Activated CD8-positive, alpha-beta T cell treated with anti-CD3 and anti-CD28 coated beads for 36 hours (primary cell): Measurements from ENCODE around the gene CELF4. TPM values are rescaled to one million over a fixed set of nuclear protein-coding genes. Genes with fewer than 3 reads are reported as not detected.
A peak's percentile ranks its signal among the peaks of the same experiment; 100 is the strongest.

Source experiments
- ATAC-seq: fragments of 200-7000 bp; cut with Tn5 transposase; one replicate; pipeline ENCODE4 v1.10.0; 2021; ENCODE audit warnings: mild to moderate bottlenecking, moderate library complexity
- CTCF ChIA-PET: fragments of 350-600 bp; sonication (Branson Sonifier 250); formaldehyde crosslinking; loops from one replicate; lab custom pipeline; 2021; ENCODE audit warnings: antibody characterized with exemption; lab: Charles Lee
- POLR2A ChIA-PET: fragments of 350-600 bp; sonication (Branson Sonifier 250); formaldehyde crosslinking; loops from one replicate; lab custom pipeline; 2021; ENCODE audit warnings: antibody characterized with exemption; lab: Charles Lee
- DNase-seq: peaks from one replicate; pipeline ENCODE4 v3.0.0-alpha.2; 2020
- H3K27ac Mint-ChIP-seq: one replicate; pipeline ENCODE4 v1.8.0; 2021; ENCODE audit warnings: mild to moderate bottlenecking, mixed read lengths
- H3K27me3 Mint-ChIP-seq: one replicate; pipeline ENCODE4 v1.8.0; 2021; ENCODE audit warnings: mixed read lengths
- H3K36me3 Mint-ChIP-seq: one replicate; pipeline ENCODE4 v1.8.0; 2021; ENCODE audit warnings: low read depth, mixed read lengths
- H3K4me1 Mint-ChIP-seq: one replicate; pipeline ENCODE4 v1.8.0; 2021; ENCODE audit warnings: low read depth, mixed read lengths
- H3K4me3 Mint-ChIP-seq: one replicate; pipeline ENCODE4 v1.8.0; 2021; ENCODE audit warnings: mild to moderate bottlenecking, moderate library complexity, mixed read lengths
- H3K9me3 Mint-ChIP-seq: one replicate; pipeline ENCODE4 v1.8.0; 2021; ENCODE audit warnings: mixed read lengths
- intact Hi-C: fragments of 100-400 bp; cut with micrococcal nuclease; formaldehyde crosslinking; loops from one replicate; pipeline ENCODE4 v1.10.0; 2022
- total RNA-seq, 2 experiments: library from RNA; stranded (reverse); gene quantifications; one replicate each; pipeline ENCODE4 v1.2.3, GENCODE V29; 2021
- TF ChIP-seq, protein P1 (sequence below): fragments of 200-600 bp; IDR thresholded peaks from one replicate; pipeline ENCODE4 v1.8.0; 2022; ENCODE audit warnings: antibody characterized with exemption, mild to moderate bottlenecking

The CELF4 gene
- total RNA-seq, 2 experiments from 2014 or later: not detected

DNA sequence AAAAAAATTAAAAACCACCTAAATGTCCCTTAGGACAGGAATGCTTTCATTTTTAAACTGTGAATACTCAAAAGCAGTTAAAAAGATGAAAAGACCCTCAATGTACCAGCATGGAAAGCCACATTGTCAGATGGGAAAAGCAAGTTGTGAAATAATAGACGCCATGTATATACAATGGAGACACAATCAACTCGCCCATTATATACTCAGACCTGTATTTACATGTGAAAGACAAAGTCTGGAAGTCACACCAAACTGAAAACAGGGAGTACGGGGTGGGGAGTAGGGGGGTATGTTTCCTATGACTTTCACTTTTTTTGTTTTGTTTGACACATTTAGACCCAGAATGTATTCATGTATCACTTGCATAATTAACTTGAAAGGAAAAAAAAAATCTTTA, 75.6 kb downstream of the CELF4 start:
- H3K4me1 Mint-ChIP-seq: peaks cover 6% of the 10 kb centered on the region
- peaks cover 44% of the 10 kb centered on the region for H3K27me3 Mint-ChIP-seq
- ChIA-PET POLR2A (no interaction called here), CTCF (no interaction called here)
- intact Hi-C loops: no loop called here
- no peaks in the 10 kb centered on the region for H3K36me3 Mint-ChIP-seq
- no peaks in the 10 kb centered on the region for H3K9me3 Mint-ChIP-seq
- H3K4me3 Mint-ChIP-seq: no peak overlapping the region
- DNase-seq (no peak), ATAC-seq (no peak)
- H3K27ac Mint-ChIP-seq: no peak overlapping the region
- TF ChIP-seq, protein P1, sequence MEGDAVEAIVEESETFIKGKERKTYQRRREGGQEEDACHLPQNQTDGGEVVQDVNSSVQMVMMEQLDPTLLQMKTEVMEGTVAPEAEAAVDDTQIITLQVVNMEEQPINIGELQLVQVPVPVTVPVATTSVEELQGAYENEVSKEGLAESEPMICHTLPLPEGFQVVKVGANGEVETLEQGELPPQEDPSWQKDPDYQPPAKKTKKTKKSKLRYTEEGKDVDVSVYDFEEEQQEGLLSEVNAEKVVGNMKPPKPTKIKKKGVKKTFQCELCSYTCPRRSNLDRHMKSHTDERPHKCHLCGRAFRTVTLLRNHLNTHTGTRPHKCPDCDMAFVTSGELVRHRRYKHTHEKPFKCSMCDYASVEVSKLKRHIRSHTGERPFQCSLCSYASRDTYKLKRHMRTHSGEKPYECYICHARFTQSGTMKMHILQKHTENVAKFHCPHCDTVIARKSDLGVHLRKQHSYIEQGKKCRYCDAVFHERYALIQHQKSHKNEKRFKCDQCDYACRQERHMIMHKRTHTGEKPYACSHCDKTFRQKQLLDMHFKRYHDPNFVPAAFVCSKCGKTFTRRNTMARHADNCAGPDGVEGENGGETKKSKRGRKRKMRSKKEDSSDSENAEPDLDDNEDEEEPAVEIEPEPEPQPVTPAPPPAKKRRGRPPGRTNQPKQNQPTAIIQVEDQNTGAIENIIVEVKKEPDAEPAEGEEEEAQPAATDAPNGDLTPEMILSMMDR: no peak

DNA sequence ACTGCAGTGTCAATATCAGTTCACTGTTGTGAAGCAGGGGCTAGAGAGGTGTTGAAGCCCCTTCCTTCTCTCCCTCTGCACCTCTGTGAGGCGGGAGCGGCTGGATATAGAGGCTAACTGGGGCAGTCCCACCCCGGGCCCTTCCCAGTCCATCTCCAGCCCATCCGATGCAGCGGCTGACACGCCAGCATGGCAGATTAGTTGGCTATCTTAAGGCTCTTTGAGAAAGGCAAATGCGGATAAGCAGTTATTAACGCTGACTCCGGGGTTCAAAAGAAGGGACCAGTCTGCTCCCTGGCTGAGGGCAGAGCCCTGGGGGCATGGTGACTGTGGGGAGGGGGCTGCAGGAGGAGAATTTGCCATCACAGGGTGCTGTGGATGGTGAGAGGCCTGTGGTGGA, 76.6 kb downstream of the CELF4 start:
- peaks cover 51% of the 10 kb centered on the region for H3K27me3 Mint-ChIP-seq
- ChIA-PET POLR2A (no interaction called here), CTCF (no interaction called here)
- ATAC-seq: no peak
- H3K4me3 Mint-ChIP-seq: no peak overlapping the region
- TF ChIP-seq, protein P1: no peak
- no peaks in the 10 kb centered on the region for H3K9me3 Mint-ChIP-seq
- H3K36me3 Mint-ChIP-seq: no peaks in the 10 kb centered on the region
- DNase-seq: no peak
- intact Hi-C loops: no loop called here
- H3K27ac Mint-ChIP-seq: no peak overlapping the region
- peaks cover 6% of the 10 kb centered on the region for H3K4me1 Mint-ChIP-seq

DNA sequence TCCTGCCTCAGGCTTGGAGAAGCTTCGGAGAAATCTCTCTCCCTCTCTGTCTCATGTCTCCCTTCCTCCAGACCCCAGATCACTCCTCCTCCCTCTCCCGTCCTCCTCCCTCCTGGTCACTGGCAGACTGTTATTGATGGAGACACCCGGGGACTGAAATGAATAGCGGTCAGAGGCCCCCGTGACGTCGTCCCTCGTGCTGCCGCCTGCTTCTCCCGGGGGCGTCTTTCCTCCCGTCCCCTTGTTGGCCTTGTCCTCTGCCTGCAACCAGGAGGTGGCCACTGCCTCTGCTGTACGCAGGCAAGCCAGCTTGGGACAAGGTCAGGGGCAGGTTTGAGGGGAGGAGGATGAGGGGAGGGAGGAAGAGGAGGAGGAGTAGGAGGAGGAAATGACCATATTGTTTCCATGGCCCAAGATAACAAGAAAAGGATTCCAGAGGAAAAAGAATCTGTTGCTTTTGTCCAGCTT, 78.2 kb downstream of the CELF4 start:
- peaks cover 6% of the 10 kb centered on the region for H3K4me1 Mint-ChIP-seq
- H3K27ac Mint-ChIP-seq: no peak overlapping the region
- TF ChIP-seq, protein P1: no peak
- ChIA-PET CTCF (no interaction called here), POLR2A (no interaction called here)
- DNase-seq (no peak), ATAC-seq (no peak)
- H3K4me3 Mint-ChIP-seq: no peak overlapping the region
- intact Hi-C loops: no loop called here
- no peaks in the 10 kb centered on the region for H3K9me3 Mint-ChIP-seq
- peaks cover 57% of the 10 kb centered on the region for H3K27me3 Mint-ChIP-seq
- H3K36me3 Mint-ChIP-seq: no peaks in the 10 kb centered on the region

DNA sequence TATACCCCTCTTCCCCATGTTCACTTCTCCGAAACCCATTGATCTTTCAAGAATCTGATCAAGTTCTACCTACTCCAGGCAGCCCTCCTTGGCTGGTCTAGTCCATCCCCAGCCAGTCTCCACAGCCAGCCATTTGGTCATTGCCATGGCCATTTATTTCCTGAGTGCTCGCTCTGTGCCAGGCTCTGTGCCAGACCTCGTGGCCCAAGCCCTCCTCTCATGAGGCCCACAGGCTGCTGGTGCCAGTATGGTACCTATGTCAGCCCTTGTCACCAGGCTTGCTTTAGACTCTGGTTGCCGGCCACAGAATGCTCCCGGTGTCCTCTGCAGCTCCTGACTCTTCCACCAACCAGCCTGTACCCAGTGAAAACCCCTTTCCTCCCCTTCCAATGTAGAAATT, 78.8 kb downstream of the CELF4 start:
- Mint-ChIP-seq H3K36me3 (no peaks in the 10 kb centered on the region), H3K9me3 (no peaks in the 10 kb centered on the region), H3K27ac (no peak overlapping the region), H3K4me3 (no peak overlapping the region), H3K4me1 (peaks cover 6% of the 10 kb centered on the region), H3K27me3 (peaks cover 59% of the 10 kb centered on the region)
- TF ChIP-seq, protein P1: no peak
- ATAC-seq: no peak
- intact Hi-C loops: no loop called here
- CTCF ChIA-PET: no interaction called here
- no peak for DNase-seq
- POLR2A ChIA-PET: no interaction called here

DNA sequence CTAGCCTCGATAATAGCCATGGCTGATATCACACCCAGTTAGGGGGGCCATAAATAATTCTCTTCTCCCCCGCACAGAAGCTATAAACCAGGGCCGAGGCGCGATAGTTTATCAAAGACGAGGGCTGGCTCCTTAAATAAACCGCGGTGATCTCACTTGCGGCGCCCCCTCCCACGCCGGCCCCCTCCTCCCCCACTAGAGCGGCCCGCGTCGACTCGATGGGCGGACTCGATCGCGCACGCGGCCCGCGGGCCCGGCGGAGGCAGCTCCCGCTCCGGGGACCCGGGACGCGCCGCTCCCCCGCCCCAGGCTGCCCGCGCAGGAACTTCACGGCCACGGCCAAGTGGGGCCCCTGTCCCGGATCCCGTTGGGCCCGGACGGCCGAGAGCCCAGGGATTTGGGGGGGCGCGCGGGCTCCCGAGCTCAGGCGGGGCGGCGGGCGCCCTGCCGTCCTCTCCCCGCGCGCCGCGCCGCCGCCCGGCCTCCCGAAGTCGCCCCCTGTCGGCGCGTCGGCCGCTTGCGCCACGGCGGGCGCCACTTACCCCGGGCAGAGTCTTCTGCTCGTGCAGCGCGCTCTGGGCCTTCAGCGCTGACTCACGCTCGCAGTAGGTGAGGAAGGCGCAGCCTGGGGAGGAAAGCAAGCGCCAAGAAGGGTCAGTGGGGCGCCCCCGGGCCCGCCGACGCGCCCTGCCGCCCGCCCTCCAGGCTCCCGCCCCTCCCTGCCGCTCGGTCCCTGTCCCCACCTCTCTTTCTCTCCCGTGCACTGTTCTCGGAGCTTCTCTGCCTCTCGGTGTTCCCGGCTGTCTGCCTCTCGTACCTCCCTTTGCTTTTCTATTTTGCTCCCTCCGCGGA, 80.4 kb downstream of the CELF4 start:
- ChIA-PET POLR2A (no interaction called here), CTCF (interaction anchor here (1.2 to 1.3 kb wide), 2 partner anchors 12 to 18 kb away, joined by 3 read pairs; no protein-coding TSS in a partner anchor)
- no peaks in the 10 kb centered on the region for H3K9me3 Mint-ChIP-seq
- H3K4me3 Mint-ChIP-seq: no peak overlapping the region
- peak; percentile 38 for DNase-seq
- TF ChIP-seq, protein P1: no peak
- no peak overlapping the region for H3K27ac Mint-ChIP-seq
- ATAC-seq: peak; percentile 79
- peaks cover 6% of the 10 kb centered on the region for H3K4me1 Mint-ChIP-seq
- no peaks in the 10 kb centered on the region for H3K36me3 Mint-ChIP-seq
- peaks cover 59% of the 10 kb centered on the region for H3K27me3 Mint-ChIP-seq
- intact Hi-C loops: no loop called here
